GM10266 (cell line): ENCODE measurements around the gene NHLRC4.

ENCODE experiments used
- DNase-seq: peaks from one replicate; pipeline ENCODE4 v3.0.0; 2012; ENCODE audit errors: extremely low spot score
- CTCF ChIP-seq: IDR thresholded peaks from 2 replicates; pipeline ENCODE4 v1.5.1; 2012; ENCODE audit warnings: mild to moderate bottlenecking, low read depth; ENCODE audit not compliant: control insufficient read depth, insufficient read depth; ENCODE audit errors: missing control alignments

The NHLRC4 gene

GRCh38 chr16:556474-557173, 10.2 kb upstream of the NHLRC4 start:
- no peak for DNase-seq
- TF ChIP-seq CTCF, result no peak

- no peak for TF ChIP-seq CTCF
- no peak for DNase-seq
Observed at GRCh38 chr16:557463-558297, 9.1 kb upstream of the NHLRC4 start.

- DNase-seq, result no peak
- TF ChIP-seq CTCF, result no peak
Observed at GRCh38 chr16:558298-559020, 8.3 kb upstream of the NHLRC4 start.

GRCh38 chr16:559021-559380, 7.8 kb upstream of the NHLRC4 start:
- no peak for DNase-seq
- no peak for TF ChIP-seq CTCF

- DNase-seq, result no peak
- TF ChIP-seq CTCF, result no peak
Observed at GRCh38 chr16:559411-560203, 7.2 kb upstream of the NHLRC4 start.

GRCh38 chr16:560204-560700, 6.6 kb upstream of the NHLRC4 start, which contains the start of gene PRR35:
PRR35 (plus strand) TSS chr16:560394; CDS start chr16:563295, 2,901 bp downstream.
- DNase-seq, result no peak
- TF ChIP-seq CTCF, result no peak
